ENCODE results near the gene GPR21. TPM values are rescaled to one million over a fixed set of nuclear protein-coding genes. Genes with fewer than 3 reads are reported as not detected.

Gene GPR21
- total RNA-seq, 1 donor, result 1.4 TPM

- Histone ChIP-seq H3K79me2 (ENCODE audit: insufficient read depth, low read length) (no peaks in the 10 kb centered on the region), H3K9me3 (ENCODE audit: low read depth, low read length) (no peaks in the 10 kb centered on the region), H3K27me3 (ENCODE audit: insufficient read depth, low read length) (no peaks in the 10 kb centered on the region), H3K4me1 (ENCODE audit: insufficient read depth, low read length) (peaks cover 19% of the 10 kb centered on the region), H3K27ac (ENCODE audit: low read depth, low read length) (no peak overlapping the region), H3K4me2 (ENCODE audit: insufficient read depth, low read length) (no peak overlapping the region), H4K20me1 (ENCODE audit: insufficient read depth, low read length) (no peaks in the 10 kb centered on the region), H2AFZ (ENCODE audit: low read length) (no peak overlapping the region), H3K4me3 (ENCODE audit: insufficient read depth, low read length) (no peak overlapping the region), H3K36me3 (ENCODE audit: insufficient read depth, low read length) (no peaks in the 10 kb centered on the region)
- DNase-seq (ENCODE audit: insufficient read length, low spot score, missing footprints), result no peak
- TF ChIP-seq CTCF (IDR thresholded peaks at IDR 0.05; ENCODE audit: extremely low read depth, low read depth, low read length), result no peak
Observed at GRCh38 chr9:123046406-123047195, 13.1 kb downstream of the GPR21 start.

GRCh38 chr9:123048748-123049147 is 15.3 kb downstream of the GPR21 start:
- TF ChIP-seq CTCF (IDR thresholded peaks at IDR 0.05; ENCODE audit: extremely low read depth, low read depth, low read length), result no peak
- Histone ChIP-seq H3K36me3 (ENCODE audit: insufficient read depth, low read length) (no peaks in the 10 kb centered on the region), H4K20me1 (ENCODE audit: insufficient read depth, low read length) (no peaks in the 10 kb centered on the region), H2AFZ (ENCODE audit: low read length) (no peak overlapping the region), H3K4me3 (ENCODE audit: insufficient read depth, low read length) (no peak overlapping the region), H3K9me3 (ENCODE audit: low read depth, low read length) (no peaks in the 10 kb centered on the region), H3K27me3 (ENCODE audit: insufficient read depth, low read length) (no peaks in the 10 kb centered on the region), H3K27ac (ENCODE audit: low read depth, low read length) (peak overlapping the region; percentile 44), H3K4me2 (ENCODE audit: insufficient read depth, low read length) (no peak overlapping the region), H3K79me2 (ENCODE audit: insufficient read depth, low read length) (no peaks in the 10 kb centered on the region), H3K4me1 (ENCODE audit: insufficient read depth, low read length) (peaks cover 19% of the 10 kb centered on the region)
- DNase-seq (ENCODE audit: insufficient read length, low spot score, missing footprints), result peak; percentile 84

DNA sequence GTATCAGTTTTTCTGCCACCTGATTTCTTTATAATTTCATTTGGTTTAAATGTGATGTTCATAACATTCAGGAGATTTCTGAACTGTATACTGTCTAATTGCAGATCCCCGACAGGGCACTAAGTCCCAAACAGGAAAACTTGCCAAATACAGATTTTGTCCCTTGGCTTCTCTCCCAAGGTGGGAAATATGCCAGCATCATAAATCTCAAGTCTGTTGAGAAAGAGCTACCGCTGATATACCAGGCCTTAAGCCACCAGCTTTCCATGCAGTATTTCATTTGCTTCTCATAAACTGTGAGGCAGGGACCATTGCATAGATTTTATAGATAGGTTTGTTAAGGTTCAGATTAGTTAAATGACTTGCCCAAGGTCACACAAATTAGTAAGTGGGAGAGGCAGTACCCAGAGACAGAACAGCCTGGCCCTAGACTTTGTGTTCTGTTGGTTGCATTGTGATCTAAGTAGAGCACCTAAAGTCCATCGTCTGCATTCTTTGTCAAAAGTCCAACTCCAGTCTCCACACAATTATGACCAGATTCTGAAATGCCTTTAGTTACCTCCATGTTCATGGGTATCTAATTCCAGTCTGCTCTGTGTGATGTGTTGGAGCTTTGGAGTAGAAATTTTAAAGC is 16.2 kb downstream of the GPR21 start:
- H3K4me3 ChIP-seq (ENCODE audit: insufficient read depth, low read length), result no peak overlapping the region
- no peak overlapping the region for H2AFZ ChIP-seq (ENCODE audit: low read length)
- H3K4me1 ChIP-seq (ENCODE audit: insufficient read depth, low read length), result peaks cover 19% of the 10 kb centered on the region
- peak overlapping the region; percentile 4 for H3K4me2 ChIP-seq (ENCODE audit: insufficient read depth, low read length)
- DNase-seq (ENCODE audit: insufficient read length, low spot score, missing footprints), result peak; percentile 78
- no peaks in the 10 kb centered on the region for H3K79me2 ChIP-seq (ENCODE audit: insufficient read depth, low read length)
- no peaks in the 10 kb centered on the region for H3K27me3 ChIP-seq (ENCODE audit: insufficient read depth, low read length)
- H3K27ac ChIP-seq (ENCODE audit: low read depth, low read length), result peak overlapping the region; percentile 44
- no peak for TF ChIP-seq CTCF (IDR thresholded peaks at IDR 0.05; ENCODE audit: extremely low read depth, low read depth, low read length)
- H4K20me1 ChIP-seq (ENCODE audit: insufficient read depth, low read length), result no peaks in the 10 kb centered on the region
- no peaks in the 10 kb centered on the region for H3K9me3 ChIP-seq (ENCODE audit: low read depth, low read length)
- H3K36me3 ChIP-seq (ENCODE audit: insufficient read depth, low read length), result no peaks in the 10 kb centered on the region

DNA sequence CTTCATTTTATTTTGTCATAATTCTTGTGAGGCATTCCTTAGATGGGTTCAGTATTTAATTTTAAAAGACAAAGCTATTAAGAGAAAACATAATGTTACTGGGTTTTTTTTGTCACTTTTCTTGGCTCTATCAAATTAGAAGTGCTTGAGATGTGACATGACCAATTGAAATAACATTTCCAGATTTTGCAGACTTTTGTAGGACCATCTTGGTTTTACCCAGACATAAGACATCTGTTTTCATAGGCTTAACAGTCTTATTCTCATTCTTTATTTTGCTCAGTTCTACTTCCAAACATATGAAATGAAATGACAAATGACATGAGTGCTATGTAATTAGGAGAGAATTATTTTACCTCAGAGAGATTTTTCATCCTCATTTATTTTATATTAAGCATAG is 19.6 kb downstream of the GPR21 start:
- Histone ChIP-seq H3K79me2 (ENCODE audit: insufficient read depth, low read length) (no peaks in the 10 kb centered on the region), H3K27me3 (ENCODE audit: insufficient read depth, low read length) (no peaks in the 10 kb centered on the region), H4K20me1 (ENCODE audit: insufficient read depth, low read length) (no peaks in the 10 kb centered on the region), H3K27ac (ENCODE audit: low read depth, low read length) (no peak overlapping the region), H3K4me3 (ENCODE audit: insufficient read depth, low read length) (no peak overlapping the region), H3K36me3 (ENCODE audit: insufficient read depth, low read length) (no peaks in the 10 kb centered on the region), H3K4me1 (ENCODE audit: insufficient read depth, low read length) (peaks cover 19% of the 10 kb centered on the region), H3K9me3 (ENCODE audit: low read depth, low read length) (no peaks in the 10 kb centered on the region), H3K4me2 (ENCODE audit: insufficient read depth, low read length) (no peak overlapping the region), H2AFZ (ENCODE audit: low read length) (no peak overlapping the region)
- DNase-seq (ENCODE audit: insufficient read length, low spot score, missing footprints), result no peak
- no peak for TF ChIP-seq CTCF (IDR thresholded peaks at IDR 0.05; ENCODE audit: extremely low read depth, low read depth, low read length)
